ENCODE measurements around the gene HABP2. TPM values are rescaled to one million over a fixed set of nuclear protein-coding genes. Genes with fewer than 3 reads are reported as not detected.

The HABP2 gene
- polyA plus RNA-seq, 3 donors = not detected

DNA sequence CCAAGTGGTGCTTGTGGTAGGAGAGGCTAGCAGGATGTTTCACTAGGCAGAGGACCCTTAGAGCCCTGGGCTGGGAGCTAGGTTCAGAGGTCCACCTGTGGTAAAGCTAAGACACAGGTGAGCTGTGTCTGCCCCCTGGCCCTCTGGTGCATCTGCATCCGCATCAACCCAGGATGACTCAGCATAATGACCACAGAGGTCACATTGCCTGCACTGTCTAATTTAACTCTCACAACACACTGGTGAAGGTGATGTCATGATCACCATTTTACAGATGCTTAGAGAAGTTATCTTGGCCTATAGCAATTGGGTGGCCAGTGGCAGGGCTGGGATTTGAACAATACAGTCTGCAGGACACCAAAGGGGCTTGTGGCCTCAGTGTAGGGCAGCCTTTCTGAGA, 33.1 kb downstream of the HABP2 start:
- TF ChIP-seq, protein P1, sequence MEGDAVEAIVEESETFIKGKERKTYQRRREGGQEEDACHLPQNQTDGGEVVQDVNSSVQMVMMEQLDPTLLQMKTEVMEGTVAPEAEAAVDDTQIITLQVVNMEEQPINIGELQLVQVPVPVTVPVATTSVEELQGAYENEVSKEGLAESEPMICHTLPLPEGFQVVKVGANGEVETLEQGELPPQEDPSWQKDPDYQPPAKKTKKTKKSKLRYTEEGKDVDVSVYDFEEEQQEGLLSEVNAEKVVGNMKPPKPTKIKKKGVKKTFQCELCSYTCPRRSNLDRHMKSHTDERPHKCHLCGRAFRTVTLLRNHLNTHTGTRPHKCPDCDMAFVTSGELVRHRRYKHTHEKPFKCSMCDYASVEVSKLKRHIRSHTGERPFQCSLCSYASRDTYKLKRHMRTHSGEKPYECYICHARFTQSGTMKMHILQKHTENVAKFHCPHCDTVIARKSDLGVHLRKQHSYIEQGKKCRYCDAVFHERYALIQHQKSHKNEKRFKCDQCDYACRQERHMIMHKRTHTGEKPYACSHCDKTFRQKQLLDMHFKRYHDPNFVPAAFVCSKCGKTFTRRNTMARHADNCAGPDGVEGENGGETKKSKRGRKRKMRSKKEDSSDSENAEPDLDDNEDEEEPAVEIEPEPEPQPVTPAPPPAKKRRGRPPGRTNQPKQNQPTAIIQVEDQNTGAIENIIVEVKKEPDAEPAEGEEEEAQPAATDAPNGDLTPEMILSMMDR (IDR thresholded peaks at IDR 0.05) = no peak
- Histone ChIP-seq H2AFZ (ENCODE audit: insufficient read depth, low read depth, low read length, poor library complexity, severe bottlenecking) (no peak overlapping the region), H3K4me2 (replicated peaks; ENCODE audit: extremely low read depth, low read length, poor library complexity, severe bottlenecking) (no peak overlapping the region), H4K20me1 (ENCODE audit: insufficient read depth, low read length) (no peaks in the 10 kb centered on the region), H3K4me3 (replicated peaks in 1 of 3; ENCODE audit: low read depth in 2 of 3, low read length in 3 of 3) (no peak overlapping the region), H3K9ac (ENCODE audit: insufficient read depth, low read length, poor library complexity, severe bottlenecking) (no peak overlapping the region), H3K79me2 (ENCODE audit: insufficient read depth, low read length) (no peaks in the 10 kb centered on the region), H3K36me3 (replicated peaks in 1 of 2; ENCODE audit: control insufficient read depth in 1 of 2, insufficient read depth in 2 of 2, low read length in 2 of 2) (no peaks in the 10 kb centered on the region), H3K9me3 (replicated peaks in 1 of 2; ENCODE audit: control insufficient read depth in 1 of 2, insufficient read depth in 1 of 2, low read length in 2 of 2) (no peaks in the 10 kb centered on the region), H3K27me3 (ENCODE audit: control insufficient read depth in 2 of 2, insufficient read depth in 2 of 2, low read length in 2 of 2) (no peaks in the 10 kb centered on the region), H3K4me1 (ENCODE audit: control insufficient read depth in 1 of 2, insufficient read depth in 2 of 2, low read length in 2 of 2) (no peaks in the 10 kb centered on the region), H3K27ac (ENCODE audit: low read depth in 1 of 2, low read length in 2 of 2) (no peak overlapping the region)
- Mint-ChIP-seq H3K9me3 (no peaks in the 10 kb centered on the region), H3K27ac (no peak overlapping the region), H3K4me3 (no peak overlapping the region), H3K27me3 (ENCODE audit: low read depth in 3 of 3) (peaks cover 2 to 5% (median 4%) of the 10 kb centered on the region in 3 donors), H3K36me3 (no peaks in the 10 kb centered on the region), H3K4me1 (no peaks in the 10 kb centered on the region)
- no peak for DNase-seq
- WGBS (ENCODE audit: insufficient coverage) = no CpG with 5 or more reads among the region's 1 CpG
- intact Hi-C loops (cut with micrococcal nuclease) = no loop called here

DNA sequence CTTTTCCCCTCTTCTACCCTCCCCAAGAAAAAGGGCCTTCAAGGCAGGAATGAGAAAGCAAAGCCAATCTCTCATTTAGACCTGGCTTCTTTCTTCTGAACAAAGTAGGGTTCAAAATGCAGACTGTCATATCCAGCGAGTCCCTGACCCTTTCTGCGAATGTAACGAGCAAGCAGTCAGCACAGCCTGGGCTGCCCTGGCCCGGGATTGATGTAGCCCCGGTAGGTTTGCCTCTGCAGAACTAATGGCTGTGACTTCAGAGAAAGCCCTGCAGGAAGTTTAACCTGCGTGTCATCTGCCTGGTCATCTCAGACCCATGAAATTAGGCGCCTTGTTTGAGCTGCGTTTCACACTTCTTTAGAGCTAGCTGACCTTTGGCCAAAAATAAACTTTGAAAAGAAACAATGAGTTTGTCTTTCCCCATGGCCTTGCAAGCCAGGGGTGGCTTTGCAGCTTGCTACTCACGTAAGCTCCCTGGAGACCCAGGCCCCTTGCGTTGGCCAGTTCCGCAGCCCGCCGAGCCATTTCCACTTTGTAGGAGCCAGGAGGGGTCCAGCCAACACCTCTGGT, 36.4 kb downstream of the HABP2 start:
- Mint-ChIP-seq H3K36me3 (no peaks in the 10 kb centered on the region), H3K27ac (no peak overlapping the region), H3K27me3 (ENCODE audit: low read depth in 3 of 3) (peaks cover 0 to 5% (median 1%) of the 10 kb centered on the region in 3 donors), H3K4me3 (no peak overlapping the region), H3K4me1 (no peaks in the 10 kb centered on the region), H3K9me3 (no peaks in the 10 kb centered on the region)
- no peaks in the 10 kb centered on the region for H3K36me3 ChIP-seq (replicated peaks in 1 of 2; ENCODE audit: control insufficient read depth in 1 of 2, insufficient read depth in 2 of 2, low read length in 2 of 2)
- TF ChIP-seq, protein P1 (IDR thresholded peaks at IDR 0.05) = no peak
- 94% methylated on average over 13 of the region's 13 CpGs for WGBS (ENCODE audit: insufficient coverage)
- no peaks in the 10 kb centered on the region for H4K20me1 ChIP-seq (ENCODE audit: insufficient read depth, low read length)
- H3K27me3 ChIP-seq (ENCODE audit: control insufficient read depth in 2 of 2, insufficient read depth in 2 of 2, low read length in 2 of 2) = no peaks in the 10 kb centered on the region
- H2AFZ ChIP-seq (ENCODE audit: insufficient read depth, low read depth, low read length, poor library complexity, severe bottlenecking) = no peak overlapping the region
- no peaks in the 10 kb centered on the region for H3K9me3 ChIP-seq (replicated peaks in 1 of 2; ENCODE audit: control insufficient read depth in 1 of 2, insufficient read depth in 1 of 2, low read length in 2 of 2)
- intact Hi-C loops (cut with micrococcal nuclease) = no loop called here
- H3K79me2 ChIP-seq (ENCODE audit: insufficient read depth, low read length) = no peaks in the 10 kb centered on the region
- H3K9ac ChIP-seq (ENCODE audit: insufficient read depth, low read length, poor library complexity, severe bottlenecking) = no peak overlapping the region
- H3K4me2 ChIP-seq (replicated peaks; ENCODE audit: extremely low read depth, low read length, poor library complexity, severe bottlenecking) = no peak overlapping the region
- no peak for DNase-seq
- H3K27ac ChIP-seq (ENCODE audit: low read depth in 1 of 2, low read length in 2 of 2) = no peak overlapping the region
- no peak overlapping the region for H3K4me3 ChIP-seq (replicated peaks in 1 of 3; ENCODE audit: low read depth in 2 of 3, low read length in 3 of 3)
- H3K4me1 ChIP-seq (ENCODE audit: control insufficient read depth in 1 of 2, insufficient read depth in 2 of 2, low read length in 2 of 2) = no peaks in the 10 kb centered on the region

Data from CD14-positive monocyte (primary cell).